Panc1 (cell line): ENCODE measurements around the gene COL4A2. TPM values are rescaled to one million over a fixed set of nuclear protein-coding genes. Genes with fewer than 3 reads are reported as not detected.

ENCODE experiments used
- ATAC-seq: fragments of 200-7000 bp; cut with Tn5 transposase; 2 replicates; pipeline ENCODE4 v1.9.1; 2020; ENCODE audit warnings: mild to moderate bottlenecking, moderate library complexity
- BruUV-seq: library from RNA; stranded (reverse); fragments of 400-500 nt; replicated peaks from 2 replicates; lab custom pipeline; 2021; lab: Mats Ljungman, UMichigan
- CTCF ChIA-PET: fragments of 300-600 bp; sonication (Branson Sonifier 250); formaldehyde crosslinking; loops from one replicate; lab custom pipeline; 2022; ENCODE audit warnings: antibody characterized with exemption; lab: Charles Lee
- POLR2A ChIA-PET: fragments of 300-600 bp; sonication (Branson Sonifier 250); formaldehyde crosslinking; loops from one replicate; lab custom pipeline; 2022; ENCODE audit warnings: antibody characterized with exemption; lab: Charles Lee
- DNase-seq: peaks from one replicate; pipeline ENCODE4 v3.0.0-alpha.2; 2010; ENCODE audit warnings: low read depth, low spot score
- H3K27ac ChIP-seq: 2 replicates; pipeline ENCODE4 v1.5.1; 2011; ENCODE audit warnings: mild to moderate bottlenecking, low read length, inconsistent platforms
- H3K27me3 ChIP-seq: fragments of 200-500 bp; sonication (Bioruptor generic); 2 replicates; pipeline ENCODE4 v1.6.0; 2014; ENCODE audit warnings: low read length, inconsistent platforms; ENCODE audit not compliant: control insufficient read depth, insufficient read depth
- H3K36me3 ChIP-seq: fragments of 200-500 bp; sonication (Bioruptor generic); 2 replicates; pipeline ENCODE4 v1.5.1; 2014; ENCODE audit warnings: inconsistent platforms, mild to moderate bottlenecking, low read length, moderate library complexity; ENCODE audit not compliant: control insufficient read depth, insufficient read depth
- H3K4me1 ChIP-seq: 2 replicates; pipeline ENCODE4 v1.5.1; 2011; ENCODE audit warnings: inconsistent platforms, mild to moderate bottlenecking, low read length, moderate library complexity; ENCODE audit not compliant: control insufficient read depth, insufficient read depth
- H3K4me3 ChIP-seq, 2 experiments: 2 replicates each; pipeline ENCODE4 v1.5.1; 2011 to 2012; ENCODE audit warnings: low read depth in 2 of 2, low read length in 2 of 2, mild to moderate bottlenecking in 2 of 2, inconsistent platforms in 1 of 2, moderate library complexity in 1 of 2
- H3K9me3 ChIP-seq: fragments of 200-500 bp; sonication (Bioruptor generic); 2 replicates; pipeline ENCODE4 v1.5.1; 2014; ENCODE audit warnings: low read depth, mild to moderate bottlenecking, inconsistent platforms, low read length, moderate library complexity; ENCODE audit not compliant: control insufficient read depth, insufficient read depth
- POLR2AphosphoS5 ChIP-seq: IDR thresholded peaks from 2 replicates; pipeline ENCODE4 v1.6.1; 2012; ENCODE audit warnings: mild to moderate bottlenecking, low read depth, low read length, moderate library complexity
- SIN3A ChIP-seq: IDR thresholded peaks from 2 replicates; pipeline ENCODE4 v1.6.1; 2012; ENCODE audit warnings: low read depth, mild to moderate bottlenecking, low read length, moderate library complexity, borderline replicate concordance; ENCODE audit not compliant: insufficient read depth
- TCF7L2 ChIP-seq: IDR thresholded peaks from 2 replicates; pipeline ENCODE4 v1.6.1; 2011; ENCODE audit warnings: mild to moderate bottlenecking, low read depth, low read length, inconsistent platforms
- in situ Hi-C: cut with HindIII; loops from 2 replicates; pipeline ENCODE4 v1.10.0; 2016; ENCODE audit warnings: low sequenced_read_pairs, low pct_unique_long_range_greater_than_20kb
- intact Hi-C: fragments of 100-400 bp; cut with micrococcal nuclease; formaldehyde crosslinking; loops from one replicate; pipeline ENCODE4 v1.10.0; 2022; ENCODE audit not compliant: unreplicated experiment
- total RNA-seq: library from RNA; stranded (reverse); gene quantifications from one replicate; pipeline ENCODE4 v1.2.1, GENCODE V29; 2021; ENCODE audit not compliant: unreplicated experiment
- TF ChIP-seq, protein P1 (sequence below), 2 experiments: IDR thresholded peaks; 2 replicates each; pipeline ENCODE4 v1.6.1; 2011 to 2012; ENCODE audit warnings: low read depth in 2 of 2, control low read depth in 1 of 2, low read length in 1 of 2, mild to moderate bottlenecking in 1 of 2, moderate library complexity in 1 of 2; ENCODE audit not compliant: insufficient read depth in 1 of 2
- TF ChIP-seq, protein P2 (sequence below): fragments of 450-650 bp; IDR thresholded peaks from 2 replicates; pipeline ENCODE4 v1.5.1; 2017; ENCODE audit warnings: mild to moderate bottlenecking

The COL4A2 gene
- total RNA-seq, 1 experiment from 2014 or later = 3.0 TPM

DNA sequence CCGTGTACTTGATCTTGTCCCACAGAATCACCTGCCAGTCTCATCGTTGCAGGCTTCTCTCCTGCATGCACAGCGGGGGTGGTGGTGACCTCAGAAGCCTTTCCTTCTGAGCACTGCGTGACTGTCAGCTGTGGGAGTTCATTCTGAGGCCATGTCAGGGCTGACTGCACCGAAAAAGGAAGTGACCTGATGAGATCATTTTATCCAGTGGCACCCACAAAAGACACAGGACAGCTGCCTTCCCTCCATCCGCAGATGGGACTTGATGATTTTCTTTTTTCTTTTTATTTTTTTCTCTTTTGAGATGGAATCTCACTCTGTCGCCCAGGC lies 164.7 kb downstream of the COL4A2 start:
- TF ChIP-seq, protein P1, sequence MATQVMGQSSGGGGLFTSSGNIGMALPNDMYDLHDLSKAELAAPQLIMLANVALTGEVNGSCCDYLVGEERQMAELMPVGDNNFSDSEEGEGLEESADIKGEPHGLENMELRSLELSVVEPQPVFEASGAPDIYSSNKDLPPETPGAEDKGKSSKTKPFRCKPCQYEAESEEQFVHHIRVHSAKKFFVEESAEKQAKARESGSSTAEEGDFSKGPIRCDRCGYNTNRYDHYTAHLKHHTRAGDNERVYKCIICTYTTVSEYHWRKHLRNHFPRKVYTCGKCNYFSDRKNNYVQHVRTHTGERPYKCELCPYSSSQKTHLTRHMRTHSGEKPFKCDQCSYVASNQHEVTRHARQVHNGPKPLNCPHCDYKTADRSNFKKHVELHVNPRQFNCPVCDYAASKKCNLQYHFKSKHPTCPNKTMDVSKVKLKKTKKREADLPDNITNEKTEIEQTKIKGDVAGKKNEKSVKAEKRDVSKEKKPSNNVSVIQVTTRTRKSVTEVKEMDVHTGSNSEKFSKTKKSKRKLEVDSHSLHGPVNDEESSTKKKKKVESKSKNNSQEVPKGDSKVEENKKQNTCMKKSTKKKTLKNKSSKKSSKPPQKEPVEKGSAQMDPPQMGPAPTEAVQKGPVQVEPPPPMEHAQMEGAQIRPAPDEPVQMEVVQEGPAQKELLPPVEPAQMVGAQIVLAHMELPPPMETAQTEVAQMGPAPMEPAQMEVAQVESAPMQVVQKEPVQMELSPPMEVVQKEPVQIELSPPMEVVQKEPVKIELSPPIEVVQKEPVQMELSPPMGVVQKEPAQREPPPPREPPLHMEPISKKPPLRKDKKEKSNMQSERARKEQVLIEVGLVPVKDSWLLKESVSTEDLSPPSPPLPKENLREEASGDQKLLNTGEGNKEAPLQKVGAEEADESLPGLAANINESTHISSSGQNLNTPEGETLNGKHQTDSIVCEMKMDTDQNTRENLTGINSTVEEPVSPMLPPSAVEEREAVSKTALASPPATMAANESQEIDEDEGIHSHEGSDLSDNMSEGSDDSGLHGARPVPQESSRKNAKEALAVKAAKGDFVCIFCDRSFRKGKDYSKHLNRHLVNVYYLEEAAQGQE (IDR thresholded peaks at IDR 0.05; ENCODE audit: insufficient read depth in 1 of 2, low read depth in 2 of 2, low read length in 1 of 2) = no peak
- TF ChIP-seq TCF7L2 = no peak
- no peak for TF ChIP-seq SIN3A
- TF ChIP-seq POLR2AphosphoS5 = no peak
- TF ChIP-seq, protein P2, sequence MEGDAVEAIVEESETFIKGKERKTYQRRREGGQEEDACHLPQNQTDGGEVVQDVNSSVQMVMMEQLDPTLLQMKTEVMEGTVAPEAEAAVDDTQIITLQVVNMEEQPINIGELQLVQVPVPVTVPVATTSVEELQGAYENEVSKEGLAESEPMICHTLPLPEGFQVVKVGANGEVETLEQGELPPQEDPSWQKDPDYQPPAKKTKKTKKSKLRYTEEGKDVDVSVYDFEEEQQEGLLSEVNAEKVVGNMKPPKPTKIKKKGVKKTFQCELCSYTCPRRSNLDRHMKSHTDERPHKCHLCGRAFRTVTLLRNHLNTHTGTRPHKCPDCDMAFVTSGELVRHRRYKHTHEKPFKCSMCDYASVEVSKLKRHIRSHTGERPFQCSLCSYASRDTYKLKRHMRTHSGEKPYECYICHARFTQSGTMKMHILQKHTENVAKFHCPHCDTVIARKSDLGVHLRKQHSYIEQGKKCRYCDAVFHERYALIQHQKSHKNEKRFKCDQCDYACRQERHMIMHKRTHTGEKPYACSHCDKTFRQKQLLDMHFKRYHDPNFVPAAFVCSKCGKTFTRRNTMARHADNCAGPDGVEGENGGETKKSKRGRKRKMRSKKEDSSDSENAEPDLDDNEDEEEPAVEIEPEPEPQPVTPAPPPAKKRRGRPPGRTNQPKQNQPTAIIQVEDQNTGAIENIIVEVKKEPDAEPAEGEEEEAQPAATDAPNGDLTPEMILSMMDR = no peak
- H3K9me3 ChIP-seq = no peaks in the 10 kb centered on the region
- intact Hi-C loops (no loop called here), in situ Hi-C loops (no loop called here)
- no peak overlapping the region for H3K4me3 ChIP-seq
- no TSS peak for BruUV-seq
- DNase-seq (no peak), ATAC-seq (no peak)
- ChIA-PET POLR2A (no interaction called here), CTCF (no interaction called here)
- H3K27me3 ChIP-seq = no peaks in the 10 kb centered on the region
- no peaks in the 10 kb centered on the region for H3K36me3 ChIP-seq
- no peaks in the 10 kb centered on the region for H3K4me1 ChIP-seq
- H3K27ac ChIP-seq = no peak overlapping the region

DNA sequence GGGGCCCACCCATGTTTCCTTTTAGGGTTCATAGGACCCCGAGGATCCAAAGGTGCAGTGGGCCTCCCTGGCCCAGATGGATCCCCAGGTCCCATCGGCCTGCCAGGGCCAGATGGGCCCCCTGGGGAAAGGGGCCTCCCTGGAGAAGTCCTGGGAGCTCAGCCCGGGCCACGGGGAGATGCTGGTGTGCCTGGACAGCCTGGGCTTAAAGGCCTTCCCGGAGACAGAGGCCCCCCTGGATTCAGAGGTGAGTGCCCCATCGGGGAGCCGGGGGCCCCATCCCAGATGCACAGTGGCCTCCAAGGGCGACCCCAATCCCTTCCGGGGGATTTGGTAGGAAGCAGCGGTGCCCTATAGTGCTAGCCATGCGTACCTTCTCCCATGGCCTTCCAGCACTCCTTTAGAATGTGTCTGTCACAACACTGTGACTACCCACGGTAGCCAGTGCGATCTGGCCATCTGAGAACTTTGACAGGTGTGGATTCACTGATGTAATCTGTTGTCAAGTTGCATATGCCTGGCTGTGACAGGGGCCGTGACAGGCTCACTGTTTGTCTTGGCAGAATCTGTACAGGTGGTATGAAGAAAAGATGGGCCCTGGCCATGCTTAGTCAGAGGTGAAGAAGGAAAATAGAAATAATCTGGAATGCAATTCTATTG lies 165.9 kb downstream of the COL4A2 start:
- Histone ChIP-seq H3K4me1 (no peaks in the 10 kb centered on the region), H3K27me3 (no peaks in the 10 kb centered on the region), H3K4me3 (no peak overlapping the region), H3K36me3 (no peaks in the 10 kb centered on the region), H3K9me3 (no peaks in the 10 kb centered on the region), H3K27ac (no peak overlapping the region)
- ChIA-PET CTCF (no interaction called here), POLR2A (no interaction called here)
- BruUV-seq = no TSS peak
- no peak for DNase-seq
- no peak for ATAC-seq
- TF ChIP-seq POLR2AphosphoS5 (no peak), TCF7L2 (no peak), SIN3A (no peak)
- TF ChIP-seq, protein P2 = no peak
- TF ChIP-seq, protein P1 (IDR thresholded peaks at IDR 0.05; ENCODE audit: insufficient read depth in 1 of 2, low read depth in 2 of 2, low read length in 1 of 2) = no peak
- intact Hi-C loops = no loop called here
- in situ Hi-C loops = no loop called here
